HG03108 (cell line): ENCODE data around the gene ZC3H12C.

Source experiments
- ATAC-seq: cut with Tn5 transposase; IDR thresholded peaks from one replicate; pipeline ENCODE4 v1.9.1; 2021; ENCODE audit warnings: moderate library complexity; ENCODE audit not compliant: unreplicated experiment

Gene ZC3H12C

GRCh38 chr11:110076371-110076965, 16.7 kb upstream of the ZC3H12C start:
- no peak for ATAC-seq

- ATAC-seq: peak; percentile 17
These were observed 15.8 kb upstream of the ZC3H12C start for GRCh38 chr11:110077346-110077745.

- peak; percentile 78 for ATAC-seq
These were observed 15.3 kb upstream of the ZC3H12C start for GRCh38 chr11:110077831-110078325.

GRCh38 chr11:110078923-110079544, 14.2 kb upstream of the ZC3H12C start:
- no peak for ATAC-seq

- no peak for ATAC-seq
These were observed 13.5 kb upstream of the ZC3H12C start for GRCh38 chr11:110079726-110080125.

- ATAC-seq: no peak
These were observed 11.5 kb upstream of the ZC3H12C start for GRCh38 chr11:110081462-110082376.

GRCh38 chr11:110082899-110083298, 10.3 kb upstream of the ZC3H12C start:
- ATAC-seq: no peak

- no peak for ATAC-seq
These were observed 7.8 kb upstream of the ZC3H12C start for GRCh38 chr11:110085255-110085838.

- ATAC-seq: no peak
These were observed 6.3 kb upstream of the ZC3H12C start for GRCh38 chr11:110086892-110087309.

GRCh38 chr11:110087812-110088534, 5.2 kb upstream of the ZC3H12C start:
- no peak for ATAC-seq

GRCh38 chr11:110088535-110089344, 4.5 kb upstream of the ZC3H12C start:
- no peak for ATAC-seq

GRCh38 chr11:110089617-110090282, 3.4 kb upstream of the ZC3H12C start:
- ATAC-seq: no peak

- ATAC-seq: no peak
These were observed 2.6 kb upstream of the ZC3H12C start for GRCh38 chr11:110090466-110091026.

GRCh38 chr11:110092111-110092514, 1.1 kb upstream of the ZC3H12C start:
- no peak for ATAC-seq

GRCh38 chr11:110093407-110094297, 460 bp downstream of the ZC3H12C start:
- peak; percentile 16 for ATAC-seq

- ATAC-seq: no peak
These were observed 1.4 kb downstream of the ZC3H12C start for GRCh38 chr11:110094298-110095285.

- no peak for ATAC-seq
These were observed 2.4 kb downstream of the ZC3H12C start for GRCh38 chr11:110095554-110095953.
